Measurements from ENCODE around the gene RPEL1.

Gene RPEL1

DNA sequence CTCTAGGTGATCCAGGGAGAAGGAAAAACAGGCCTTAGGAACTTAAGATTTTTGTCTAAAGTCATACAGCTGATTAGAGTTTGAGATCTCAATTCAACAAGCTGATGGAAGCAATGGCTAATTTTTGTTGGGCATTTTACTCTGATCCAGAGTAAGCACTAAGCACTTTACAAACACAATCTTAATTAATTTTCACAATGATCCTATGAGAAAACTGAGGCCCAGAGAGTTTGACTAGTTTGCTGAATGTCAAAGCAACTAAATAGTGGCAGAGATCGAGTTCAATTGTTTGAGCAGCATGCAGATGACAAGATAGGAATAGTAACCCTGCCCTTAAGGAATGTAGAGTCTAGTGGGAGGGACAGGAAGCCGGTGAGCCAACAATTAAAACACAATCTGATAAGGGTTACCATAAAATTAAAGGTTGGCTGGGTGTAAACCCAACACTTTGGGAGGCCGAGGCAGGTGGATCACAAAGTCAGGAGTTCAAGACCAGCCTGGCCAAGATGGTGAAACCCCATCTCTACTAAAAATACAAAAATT, 13.5 kb upstream of the RPEL1 start:
- no peak for TF ChIP-seq GATA2 (IDR thresholded peaks at IDR 0.05; ENCODE audit: low read depth, low read length)
- no peak for TF ChIP-seq GATA3 (IDR thresholded peaks at IDR 0.05; ENCODE audit: low read depth, low read length)

GRCh38 chr10:103232772-103233488, 12.8 kb upstream of the RPEL1 start:
- TF ChIP-seq GATA3 (IDR thresholded peaks at IDR 0.05; ENCODE audit: low read depth, low read length): no peak
- TF ChIP-seq GATA2 (IDR thresholded peaks at IDR 0.05; ENCODE audit: low read depth, low read length): no peak

DNA sequence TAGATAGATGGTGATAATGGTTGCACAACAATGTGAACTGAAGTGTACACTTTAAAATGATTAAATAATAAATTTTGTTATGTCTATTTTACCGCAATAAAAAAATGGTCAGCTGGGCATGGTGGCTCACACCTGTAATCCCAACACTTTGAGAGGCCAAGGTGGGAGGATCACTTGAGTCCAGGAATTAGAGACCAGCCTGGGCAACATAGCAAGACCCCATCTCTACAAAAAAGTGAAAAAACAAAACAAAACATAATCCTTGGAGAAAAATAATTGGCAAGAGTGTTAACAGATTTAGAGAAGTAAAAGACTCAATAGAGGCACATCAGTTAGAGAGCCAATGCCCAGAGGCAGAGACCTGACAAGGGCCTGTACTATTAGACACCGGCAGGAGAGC, 9.9 kb upstream of the RPEL1 start:
- no peak for TF ChIP-seq GATA2 (IDR thresholded peaks at IDR 0.05; ENCODE audit: low read depth, low read length)
- TF ChIP-seq GATA3 (IDR thresholded peaks at IDR 0.05; ENCODE audit: low read depth, low read length): no peak

DNA sequence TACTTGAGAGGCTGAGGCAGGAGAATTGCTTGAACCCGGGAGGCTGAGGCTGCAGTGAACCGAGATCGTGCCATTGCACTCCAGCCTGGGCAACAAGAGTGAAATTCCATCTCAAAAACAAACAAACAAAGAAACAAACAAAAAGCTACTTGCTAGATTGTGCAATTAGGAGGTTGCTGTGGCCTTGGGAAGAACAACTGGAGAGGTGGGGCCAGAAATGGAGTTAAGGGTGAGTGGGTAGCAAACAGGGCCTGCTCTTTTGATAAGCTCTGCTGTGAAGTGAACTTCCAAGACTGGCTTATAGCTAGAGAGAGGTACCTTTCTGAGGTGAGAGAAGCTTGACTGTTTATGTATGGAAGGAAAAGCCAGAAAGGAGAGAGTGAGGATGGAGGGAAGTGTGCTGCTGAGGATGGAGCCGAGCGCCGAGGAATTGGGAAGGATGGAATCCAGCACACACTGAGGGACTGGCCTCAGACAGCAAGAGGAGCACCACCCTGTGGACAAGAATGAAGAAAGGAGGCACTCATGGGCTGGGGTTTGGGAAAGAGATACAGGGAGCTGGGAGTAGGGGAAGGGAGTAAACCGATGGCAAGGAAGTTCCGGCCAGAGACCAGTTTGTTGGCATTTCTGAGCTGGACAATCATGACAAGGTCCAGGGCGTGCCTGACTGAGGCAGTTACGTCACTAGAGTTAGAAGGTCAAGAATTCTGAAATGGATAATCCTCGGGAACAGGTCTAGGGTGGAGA, 7.0 kb upstream of the RPEL1 start:
- no peak for TF ChIP-seq GATA2 (IDR thresholded peaks at IDR 0.05; ENCODE audit: low read depth, low read length)
- TF ChIP-seq GATA3 (IDR thresholded peaks at IDR 0.05; ENCODE audit: low read depth, low read length): no peak

- TF ChIP-seq GATA2 (IDR thresholded peaks at IDR 0.05; ENCODE audit: low read depth, low read length) (no peak), GATA3 (IDR thresholded peaks at IDR 0.05; ENCODE audit: low read depth, low read length) (no peak)
These were observed 4.2 kb upstream of the RPEL1 start for GRCh38 chr10:103241262-103242011.

GRCh38 chr10:103244666-103245271, 918 bp upstream of the RPEL1 start:
- TF ChIP-seq GATA3 (IDR thresholded peaks at IDR 0.05; ENCODE audit: low read depth, low read length): no peak
- no peak for TF ChIP-seq GATA2 (IDR thresholded peaks at IDR 0.05; ENCODE audit: low read depth, low read length)

DNA sequence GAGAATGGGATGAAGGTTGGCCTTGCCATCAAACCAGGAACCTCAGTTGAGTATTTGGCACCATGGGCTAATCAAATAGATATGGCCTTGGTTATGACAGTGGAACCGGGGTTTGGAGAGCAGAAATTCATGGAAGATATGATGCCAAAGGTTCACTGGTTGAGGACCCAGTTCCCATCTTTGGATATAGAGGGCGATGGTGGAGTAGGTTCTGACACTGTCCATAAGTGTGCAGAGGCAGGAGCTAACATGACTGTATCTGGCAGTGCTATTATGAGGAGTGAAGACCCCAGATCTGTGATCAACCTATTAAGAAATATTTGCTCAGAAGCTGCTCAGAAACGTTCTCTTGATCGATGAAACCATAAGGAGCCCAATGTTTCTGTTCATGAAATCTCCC, 637 bp downstream of the RPEL1 start:
- TF ChIP-seq GATA2 (IDR thresholded peaks at IDR 0.05; ENCODE audit: low read depth, low read length) (no peak), GATA3 (IDR thresholded peaks at IDR 0.05; ENCODE audit: low read depth, low read length) (no peak)

- TF ChIP-seq GATA2 (IDR thresholded peaks at IDR 0.05; ENCODE audit: low read depth, low read length) (no peak), GATA3 (IDR thresholded peaks at IDR 0.05; ENCODE audit: low read depth, low read length) (no peak)
These were observed 8.4 kb downstream of the RPEL1 start for GRCh38 chr10:103254113-103254512.

DNA sequence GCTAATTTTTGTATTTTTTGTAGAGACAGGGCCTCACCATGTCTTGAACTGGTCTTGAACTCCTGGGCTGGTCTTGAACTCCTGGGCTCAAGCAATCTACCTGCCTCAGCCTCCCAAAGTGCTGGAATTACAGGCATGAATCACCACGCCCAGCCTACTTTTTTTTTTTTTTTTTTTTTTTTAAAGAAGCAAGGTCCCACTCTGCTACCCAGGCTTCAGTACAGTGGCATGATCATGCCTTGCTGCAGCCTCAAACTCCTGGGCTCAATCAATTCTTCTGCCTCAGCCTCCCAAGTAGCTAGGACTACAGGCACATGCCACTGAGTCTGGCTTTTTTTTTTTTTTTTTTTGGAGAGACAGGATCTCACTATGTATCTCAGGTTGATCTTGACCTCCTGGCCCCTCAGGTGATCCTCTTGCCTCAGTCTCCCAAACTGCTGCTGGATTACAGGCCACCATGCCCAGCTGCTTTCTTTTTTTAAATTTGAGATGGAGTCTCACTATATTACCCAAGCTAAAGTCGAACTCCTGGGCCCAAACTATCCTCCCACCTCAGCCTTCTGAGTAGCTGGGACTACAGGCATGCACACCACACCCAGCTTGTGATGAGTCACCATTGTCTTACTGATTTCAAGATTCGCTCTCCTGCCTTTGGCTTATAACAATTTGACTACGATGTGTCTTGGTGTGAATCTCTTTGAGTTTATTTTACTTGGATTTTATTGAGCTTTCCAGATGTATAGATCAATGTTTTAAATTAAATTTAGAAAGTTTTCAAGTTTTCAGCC, 9.0 kb downstream of the RPEL1 start:
- TF ChIP-seq GATA2 (IDR thresholded peaks at IDR 0.05; ENCODE audit: low read depth, low read length): no peak
- TF ChIP-seq GATA3 (IDR thresholded peaks at IDR 0.05; ENCODE audit: low read depth, low read length): no peak

- TF ChIP-seq GATA3 (IDR thresholded peaks at IDR 0.05; ENCODE audit: low read depth, low read length) (no peak), GATA2 (IDR thresholded peaks at IDR 0.05; ENCODE audit: low read depth, low read length) (no peak)
These were observed 10.9 kb downstream of the RPEL1 start for GRCh38 chr10:103256613-103257012.

DNA sequence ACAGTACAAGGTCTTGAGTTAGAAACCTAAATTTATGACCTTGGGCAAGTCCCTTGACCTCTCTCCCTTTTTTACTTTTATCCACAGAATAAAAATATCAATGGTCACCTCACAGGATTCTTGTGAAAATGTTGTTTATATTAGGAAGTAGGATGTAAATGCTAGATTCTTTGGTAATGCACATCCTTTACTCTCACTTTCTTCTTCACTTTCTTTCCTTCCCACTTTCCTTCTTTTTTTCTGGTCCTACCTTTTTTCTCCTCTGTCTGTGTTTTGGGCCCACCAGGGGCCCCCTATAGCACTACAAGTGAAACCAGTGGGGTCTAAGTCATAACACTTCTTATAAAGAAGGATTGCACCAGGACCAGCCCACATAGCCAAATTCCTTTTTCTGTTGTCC, 12.1 kb downstream of the RPEL1 start:
- no peak for TF ChIP-seq GATA2 (IDR thresholded peaks at IDR 0.05; ENCODE audit: low read depth, low read length)
- TF ChIP-seq GATA3 (IDR thresholded peaks at IDR 0.05; ENCODE audit: low read depth, low read length): no peak

GRCh38 chr10:103259989-103260388, 14.3 kb downstream of the RPEL1 start:
- TF ChIP-seq GATA2 (IDR thresholded peaks at IDR 0.05; ENCODE audit: low read depth, low read length) (no peak), GATA3 (IDR thresholded peaks at IDR 0.05; ENCODE audit: low read depth, low read length) (no peak)

DNA sequence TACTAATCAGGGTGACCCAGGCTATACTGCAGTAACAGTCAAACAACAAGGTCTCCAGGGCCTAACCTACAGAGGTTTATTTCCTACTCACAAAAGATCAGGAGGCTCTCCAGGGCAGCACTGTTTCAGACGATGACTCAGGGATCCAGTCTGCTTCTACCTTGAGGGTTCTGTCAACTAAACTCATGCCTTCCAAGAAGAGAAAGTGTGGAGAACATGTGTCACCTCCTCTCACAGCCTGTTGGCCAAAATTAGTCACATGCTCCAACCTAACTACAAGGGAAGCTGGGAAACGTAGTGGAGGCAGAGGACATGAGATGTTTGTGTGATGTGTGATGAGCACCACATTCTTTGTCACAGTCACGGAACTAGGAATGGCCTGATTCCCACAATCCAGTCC, 16.5 kb downstream of the RPEL1 start:
- TF ChIP-seq GATA2 (IDR thresholded peaks at IDR 0.05; ENCODE audit: low read depth, low read length): no peak
- TF ChIP-seq GATA3 (IDR thresholded peaks at IDR 0.05; ENCODE audit: low read depth, low read length): no peak

Measured in SH-SY5Y (cell line).